GM12878 (cell line): ENCODE measurements around the gene BAX. TPM values are rescaled to one million over a fixed set of nuclear protein-coding genes. Genes with fewer than 3 reads are reported as not detected.

ENCODE experiments used
- BRCA1 ChIP-seq: IDR thresholded peaks from 2 replicates; pipeline ENCODE4 v1.6.1; 2011; ENCODE audit warnings: low read depth, low read length, improper control_type of control experiment
- DPF2 ChIP-seq: fragments of 450-650 bp; IDR thresholded peaks from 2 replicates; pipeline ENCODE4 v1.6.1; 2017; ENCODE audit warnings: mild to moderate bottlenecking
- EGR1 ChIP-seq, 2 experiments: IDR thresholded peaks; 1 replicate in 1 of 2; 2 replicates in 1 of 2; pipeline ENCODE4 v1.6.1; 2011 to 2012; ENCODE audit warnings: low read depth in 2 of 2, low read length in 2 of 2, borderline replicate concordance in 1 of 2, mild to moderate bottlenecking in 1 of 2, moderate library complexity in 1 of 2
- FOS ChIP-seq: IDR thresholded peaks from 3 replicates; pipeline ENCODE4 v1.6.1; 2011; ENCODE audit warnings: borderline replicate concordance; ENCODE audit not compliant: insufficient read length; ENCODE audit errors: extremely low read depth
- GATAD2B ChIP-seq: fragments of 450-650 bp; conservative IDR thresholded peaks from 2 replicates; pipeline ENCODE4 v1.6.1; 2017; ENCODE audit warnings: low read depth, mild to moderate bottlenecking, moderate library complexity
- HSF1 ChIP-seq: fragments of 150-350 bp; IDR thresholded peaks from 2 replicates; pipeline ENCODE4 v1.6.1; 2014; ENCODE audit warnings: mild to moderate bottlenecking, low read depth, low read length
- JUND ChIP-seq: IDR thresholded peaks from 2 replicates; pipeline ENCODE4 v1.6.1; 2012; ENCODE audit warnings: low read depth, mild to moderate bottlenecking, low read length, improper control_type of control experiment, moderate library complexity
- KAT2A ChIP-seq: conservative IDR thresholded peaks from 2 replicates; pipeline ENCODE4 v1.6.1; 2011; ENCODE audit warnings: low read depth, low read length; ENCODE audit not compliant: control insufficient read depth
- LARP7 ChIP-seq: fragments of 450-650 bp; IDR thresholded peaks from 2 replicates; pipeline ENCODE4 v1.6.1; 2017; ENCODE audit warnings: mild to moderate bottlenecking
- MEF2A ChIP-seq: IDR thresholded peaks from 2 replicates; pipeline ENCODE4 v1.6.1; 2011; ENCODE audit warnings: low read depth, mild to moderate bottlenecking, low read length, moderate library complexity; ENCODE audit not compliant: insufficient read depth
- MEF2B ChIP-seq: fragments of 450-650 bp; IDR thresholded peaks from 2 replicates; pipeline ENCODE4 v1.6.1; 2018; ENCODE audit warnings: mild to moderate bottlenecking, moderate library complexity; ENCODE audit not compliant: partially characterized antibody, poor library complexity, severe bottlenecking
- NR2C2 ChIP-seq: IDR thresholded peaks from 2 replicates; pipeline ENCODE4 v1.6.1; 2011; ENCODE audit warnings: borderline replicate concordance, low read depth; ENCODE audit not compliant: control insufficient read depth, insufficient read length
- PKNOX1 ChIP-seq: fragments of 450-650 bp; IDR thresholded peaks from 2 replicates; pipeline ENCODE4 v1.6.1; 2016; ENCODE audit warnings: mild to moderate bottlenecking
- POLR2AphosphoS5 ChIP-seq: IDR thresholded peaks from 2 replicates; pipeline ENCODE4 v1.6.1; 2011; ENCODE audit warnings: mild to moderate bottlenecking, low read length, inconsistent platforms
- USF1 ChIP-seq: IDR thresholded peaks from 2 replicates; pipeline ENCODE4 v1.6.1; 2011; ENCODE audit warnings: borderline replicate concordance, low read depth, mild to moderate bottlenecking, moderate library complexity, mixed read lengths, low read length; ENCODE audit not compliant: insufficient read depth; ENCODE audit errors: extremely low read length
- ZNF384 ChIP-seq: IDR thresholded peaks from 2 replicates; pipeline ENCODE4 v1.6.1; 2012; ENCODE audit warnings: low read depth, mild to moderate bottlenecking, low read length, improper control_type of control experiment, borderline replicate concordance
- ZNF592 ChIP-seq: fragments of 450-650 bp; IDR thresholded peaks from 2 replicates; pipeline ENCODE4 v1.6.1; 2017; ENCODE audit warnings: mild to moderate bottlenecking, moderate library complexity
- polyA plus RNA-seq, 11 experiments: library from polyadenylated mRNA; depleted of rRNA in 4 of 11; unstranded in 6 of 11; stranded (reverse) in 5 of 11; fragments of >200 nt; fragmentation: Nextera tagmentation in 4 of 11; fragmentation: Illumina TruSeq in 1 of 11; extraction: Ambion mirVana in 4 of 11; extraction: Trizol in 1 of 11; gene quantifications; 1 replicate in 1 of 11; 2 replicates in 10 of 11; pipeline versions ENCODE4 v1.2.1 to v1.2.3, GENCODE V29; 2011 to 2016; ENCODE audit warnings: inconsistent platforms in 2 of 11, missing spikeins in 2 of 11, low read depth in 1 of 11
- total RNA-seq, 4 experiments: library from RNA; depleted of rRNA in 3 of 4; stranded (reverse); fragments of >200 nt in 3 of 4; fragmentation: Illumina TruSeq in 1 of 4; extraction: Trizol in 1 of 4; gene quantifications; 2 replicates each; pipeline versions ENCODE4 v1.2.1 to v1.2.3, GENCODE V29; 2013 to 2021

Gene BAX
- total and polyA plus RNA-seq, 10 of the 15 experiments (the other 5 are each of a cell fraction or from before 2014, with no cell fraction given): 7.2 to 221 (median 137) TPM

- peak; percentile 27; the same call in 1 of the 2 replicates for TF ChIP-seq PKNOX1
- TF ChIP-seq MEF2B: peak; percentile 50
- no peak for TF ChIP-seq USF1
- no peak for TF ChIP-seq ZNF384
- no peak for TF ChIP-seq NR2C2
- TF ChIP-seq MEF2A: 0 out of 2 replicates have a peak, but pooled peaks have one; percentile 22
- no peak for TF ChIP-seq FOS
- peak; percentile 81 for TF ChIP-seq LARP7
- peak; percentile 45; the same call in 1 of the 2 replicates for TF ChIP-seq POLR2AphosphoS5
- peak in 1 of 2 experiments; percentile 56; a peak in 2 of 3 replicates for TF ChIP-seq EGR1 (IDR thresholded peaks at IDR 0.05; ENCODE audit: borderline replicate concordance in 1 of 2, low read depth in 2 of 2, low read length in 2 of 2)
- peak; percentile 72; the same call in 1 of the 2 replicates for TF ChIP-seq JUND
- TF ChIP-seq HSF1: peak; percentile 48; the same call in 1 of the 2 replicates
- no peak for TF ChIP-seq KAT2A
- TF ChIP-seq DPF2: peak; percentile 91
- peak; percentile 69 for TF ChIP-seq GATAD2B
- no peak for TF ChIP-seq BRCA1
- TF ChIP-seq ZNF592: no peak
These were observed 8.9 kb downstream of the BAX start (continued) for GRCh38 chr19:48963371-48964204.
